PFSK-1 (cell line): ENCODE measurements around the gene TMEM255B.

Source experiments
- FOXP2 ChIP-seq: optimal IDR thresholded peaks from 2 replicates; pipeline ENCODE3; 2011; ENCODE audit warnings: borderline replicate concordance, control low read depth, inconsistent platforms; ENCODE audit not compliant: insufficient read depth; ENCODE audit errors: extremely low read length, extremely low read depth
- POLR2AphosphoS5 ChIP-seq: IDR thresholded peaks from 2 replicates; pipeline ENCODE4 v1.6.1; 2012; ENCODE audit warnings: low read depth, mild to moderate bottlenecking, control low read depth, low read length, moderate library complexity
- SIN3A ChIP-seq: IDR thresholded peaks from 2 replicates; pipeline ENCODE4 v1.6.1; 2012; ENCODE audit warnings: mild to moderate bottlenecking, low read length, moderate library complexity, borderline replicate concordance; ENCODE audit not compliant: insufficient read depth
- TAF1 ChIP-seq: IDR thresholded peaks from 2 replicates; pipeline ENCODE4 v1.6.1; 2012; ENCODE audit warnings: low read length, control low read depth, borderline replicate concordance; ENCODE audit not compliant: insufficient read depth
- TF ChIP-seq, protein P1 (sequence below), 2 experiments: IDR thresholded peaks; 2 replicates each; pipeline versions ENCODE4 v1.6.1 to v1.8.0; 2011 to 2012; ENCODE audit warnings: low read depth in 2 of 2, low read length in 2 of 2, control low read depth in 1 of 2, inconsistent platforms in 1 of 2, mild to moderate bottlenecking in 1 of 2, moderate library complexity in 1 of 2; ENCODE audit not compliant: insufficient read depth in 1 of 2

Gene TMEM255B

GRCh38 chr13:113761136-113761535 is 2.1 kb downstream of the TMEM255B start:
- TF ChIP-seq FOXP2 (no peak), POLR2AphosphoS5 (no peak)

DNA sequence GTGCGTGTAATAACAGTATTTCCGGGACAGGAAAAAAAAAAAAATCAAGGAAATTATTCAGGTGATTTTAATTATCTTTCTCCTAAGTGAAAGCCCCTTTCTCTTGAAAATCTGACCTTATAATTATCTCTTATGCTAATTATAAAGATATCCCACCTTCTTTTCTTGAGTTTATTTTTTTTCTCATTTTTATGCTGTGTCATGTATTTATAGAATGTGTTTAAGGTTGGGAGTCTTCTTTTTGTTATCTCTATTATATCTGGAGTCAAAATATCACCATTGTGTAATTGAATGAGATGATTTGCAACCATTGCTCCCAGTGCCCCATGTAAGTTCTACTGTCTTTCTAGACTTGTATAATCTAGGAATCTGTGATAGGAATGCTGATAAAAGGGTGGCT is 3.0 kb downstream of the TMEM255B start:
- TF ChIP-seq, protein P1, sequence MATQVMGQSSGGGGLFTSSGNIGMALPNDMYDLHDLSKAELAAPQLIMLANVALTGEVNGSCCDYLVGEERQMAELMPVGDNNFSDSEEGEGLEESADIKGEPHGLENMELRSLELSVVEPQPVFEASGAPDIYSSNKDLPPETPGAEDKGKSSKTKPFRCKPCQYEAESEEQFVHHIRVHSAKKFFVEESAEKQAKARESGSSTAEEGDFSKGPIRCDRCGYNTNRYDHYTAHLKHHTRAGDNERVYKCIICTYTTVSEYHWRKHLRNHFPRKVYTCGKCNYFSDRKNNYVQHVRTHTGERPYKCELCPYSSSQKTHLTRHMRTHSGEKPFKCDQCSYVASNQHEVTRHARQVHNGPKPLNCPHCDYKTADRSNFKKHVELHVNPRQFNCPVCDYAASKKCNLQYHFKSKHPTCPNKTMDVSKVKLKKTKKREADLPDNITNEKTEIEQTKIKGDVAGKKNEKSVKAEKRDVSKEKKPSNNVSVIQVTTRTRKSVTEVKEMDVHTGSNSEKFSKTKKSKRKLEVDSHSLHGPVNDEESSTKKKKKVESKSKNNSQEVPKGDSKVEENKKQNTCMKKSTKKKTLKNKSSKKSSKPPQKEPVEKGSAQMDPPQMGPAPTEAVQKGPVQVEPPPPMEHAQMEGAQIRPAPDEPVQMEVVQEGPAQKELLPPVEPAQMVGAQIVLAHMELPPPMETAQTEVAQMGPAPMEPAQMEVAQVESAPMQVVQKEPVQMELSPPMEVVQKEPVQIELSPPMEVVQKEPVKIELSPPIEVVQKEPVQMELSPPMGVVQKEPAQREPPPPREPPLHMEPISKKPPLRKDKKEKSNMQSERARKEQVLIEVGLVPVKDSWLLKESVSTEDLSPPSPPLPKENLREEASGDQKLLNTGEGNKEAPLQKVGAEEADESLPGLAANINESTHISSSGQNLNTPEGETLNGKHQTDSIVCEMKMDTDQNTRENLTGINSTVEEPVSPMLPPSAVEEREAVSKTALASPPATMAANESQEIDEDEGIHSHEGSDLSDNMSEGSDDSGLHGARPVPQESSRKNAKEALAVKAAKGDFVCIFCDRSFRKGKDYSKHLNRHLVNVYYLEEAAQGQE (IDR thresholded peaks at IDR 0.05; ENCODE audit: insufficient read depth in 1 of 2, low read depth in 2 of 2, low read length in 2 of 2): no peak
- TF ChIP-seq POLR2AphosphoS5 (no peak), FOXP2 (no peak), TAF1 (no peak), SIN3A (no peak)

DNA sequence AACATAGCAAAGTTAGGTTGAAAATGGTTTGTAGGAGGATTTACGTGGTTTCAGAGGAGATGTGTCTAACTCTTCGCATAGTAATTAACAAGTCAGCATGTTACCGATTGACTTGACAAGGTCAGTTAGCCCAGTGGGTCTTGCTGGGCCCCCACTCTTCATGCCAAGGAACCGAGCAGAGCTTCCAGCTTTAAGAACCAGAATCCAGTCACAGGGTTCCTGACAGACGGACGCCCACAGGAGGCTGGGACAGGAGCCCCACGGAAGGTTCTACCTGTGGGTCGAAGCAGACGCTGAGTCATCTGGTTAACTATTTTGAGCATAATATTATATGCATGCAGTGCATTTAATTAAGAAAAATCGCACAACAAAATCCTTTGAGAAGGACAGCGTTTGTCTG is 3.5 kb downstream of the TMEM255B start:
- TF ChIP-seq, protein P1 (IDR thresholded peaks at IDR 0.05; ENCODE audit: insufficient read depth in 1 of 2, low read depth in 2 of 2, low read length in 2 of 2): no peak
- TF ChIP-seq POLR2AphosphoS5: no peak
- no peak for TF ChIP-seq SIN3A
- TF ChIP-seq FOXP2: no peak
- TF ChIP-seq TAF1: no peak

- TF ChIP-seq FOXP2 (no peak), POLR2AphosphoS5 (no peak), SIN3A (no peak), TAF1 (no peak)
- TF ChIP-seq, protein P1 (IDR thresholded peaks at IDR 0.05; ENCODE audit: insufficient read depth in 1 of 2, low read depth in 2 of 2, low read length in 2 of 2): no peak
Measured at GRCh38 chr13:113763254-113763653, 4.2 kb downstream of the TMEM255B start.

DNA sequence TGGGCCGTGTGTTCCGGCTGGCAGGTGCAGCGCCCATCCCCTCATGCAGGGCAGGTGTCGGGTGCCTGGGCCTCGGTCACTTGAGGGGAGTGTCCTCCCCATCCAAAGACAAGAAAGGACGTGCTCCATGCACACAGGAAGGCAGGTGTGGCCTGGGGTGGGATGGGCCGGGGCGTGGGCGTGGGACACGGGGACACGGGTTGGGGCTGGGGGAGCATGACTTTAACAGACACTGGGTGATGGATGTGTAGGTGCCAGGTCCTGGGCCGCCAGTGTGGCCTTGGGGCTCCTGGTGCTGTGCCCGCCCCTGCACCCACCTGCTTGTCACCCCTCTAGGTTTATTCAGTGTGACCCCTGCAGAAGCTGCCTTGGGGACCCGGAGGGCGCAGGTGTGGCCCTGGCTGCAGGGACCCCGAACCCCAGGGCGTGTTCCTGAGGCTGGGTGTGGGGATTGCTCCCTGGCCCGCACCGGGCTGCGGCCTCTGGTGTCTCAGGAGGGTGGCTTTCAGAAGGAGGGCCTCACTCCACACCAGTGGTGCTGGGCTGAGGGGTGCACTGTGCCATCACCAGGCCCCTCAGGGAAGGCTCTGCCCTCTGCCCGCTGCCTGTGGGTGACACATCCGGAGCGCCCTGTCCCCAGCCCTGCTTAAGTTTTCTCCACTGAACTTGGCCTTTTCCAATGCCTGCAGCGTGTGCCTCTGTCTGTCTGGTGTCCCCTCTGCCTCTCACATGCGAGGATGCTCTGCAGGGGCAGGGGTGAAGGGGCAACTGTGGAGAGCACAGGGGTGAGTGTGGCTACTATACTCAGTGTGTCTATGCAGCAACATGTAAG is 5.2 kb downstream of the TMEM255B start:
- no peak for TF ChIP-seq SIN3A
- no peak for TF ChIP-seq TAF1
- TF ChIP-seq, protein P1 (IDR thresholded peaks at IDR 0.05; ENCODE audit: insufficient read depth in 1 of 2, low read depth in 2 of 2, low read length in 2 of 2): no peak
- no peak for TF ChIP-seq POLR2AphosphoS5
- TF ChIP-seq FOXP2: no peak
